HS-5 (cell line): Measurements from ENCODE around the gene ARHGEF12.

Experiments
- DNase-seq: peaks from one replicate; pipeline ENCODE4 v3.0.0-alpha.2; 2012; ENCODE audit warnings: low read depth

The ARHGEF12 gene

GRCh38 chr11:120342678-120343077 is 6.5 kb downstream of the ARHGEF12 start:
- DNase-seq = no peak

GRCh38 chr11:120343429-120343828 is 7.2 kb downstream of the ARHGEF12 start:
- DNase-seq = no peak

- DNase-seq = no peak
Measured at GRCh38 chr11:120344302-120345004, 8.2 kb downstream of the ARHGEF12 start.

GRCh38 chr11:120346233-120346632 is 10.0 kb downstream of the ARHGEF12 start:
- DNase-seq = no peak

- DNase-seq = no peak
Measured at GRCh38 chr11:120350637-120351036, 14.4 kb downstream of the ARHGEF12 start.

GRCh38 chr11:120352405-120352804 is 16.2 kb downstream of the ARHGEF12 start:
- DNase-seq = no peak

- no peak for DNase-seq
Measured at GRCh38 chr11:120354068-120354467, 17.9 kb downstream of the ARHGEF12 start.

GRCh38 chr11:120354779-120355178 is 18.6 kb downstream of the ARHGEF12 start:
- DNase-seq = no peak

GRCh38 chr11:120357620-120358019 is 21.4 kb downstream of the ARHGEF12 start:
- no peak for DNase-seq

- no peak for DNase-seq
Measured at GRCh38 chr11:120358729-120359128, 22.5 kb downstream of the ARHGEF12 start.

GRCh38 chr11:120363436-120363835 is 27.2 kb downstream of the ARHGEF12 start:
- no peak for DNase-seq

GRCh38 chr11:120365512-120365911 is 29.3 kb downstream of the ARHGEF12 start:
- no peak for DNase-seq

- no peak for DNase-seq
Measured at GRCh38 chr11:120372296-120372695, 36.1 kb downstream of the ARHGEF12 start.

- no peak for DNase-seq
Measured at GRCh38 chr11:120375076-120375475, 38.9 kb downstream of the ARHGEF12 start.

GRCh38 chr11:120376547-120377182 is 40.5 kb downstream of the ARHGEF12 start:
- DNase-seq = no peak

GRCh38 chr11:120378474-120378873 is 42.3 kb downstream of the ARHGEF12 start:
- no peak for DNase-seq

- DNase-seq = no peak
Measured at GRCh38 chr11:120381401-120381800, 45.2 kb downstream of the ARHGEF12 start.

GRCh38 chr11:120383518-120384155 is 47.4 kb downstream of the ARHGEF12 start:
- no peak for DNase-seq

- DNase-seq = no peak
Measured at GRCh38 chr11:120384476-120384875, 48.3 kb downstream of the ARHGEF12 start.

GRCh38 chr11:120385110-120385509 is 48.9 kb downstream of the ARHGEF12 start:
- no peak for DNase-seq

- no peak for DNase-seq
Measured at GRCh38 chr11:120385655-120386054, 49.4 kb downstream of the ARHGEF12 start.

- no peak for DNase-seq
Measured at GRCh38 chr11:120386318-120386717, 50.1 kb downstream of the ARHGEF12 start.

GRCh38 chr11:120386774-120387371 is 50.7 kb downstream of the ARHGEF12 start:
- no peak for DNase-seq
